ENCODE results near the gene SLC12A8.

SLC12A8 gene

GRCh38 chr3:125045194-125045593 is 167.4 kb downstream of the SLC12A8 start:
- no peak for TF ChIP-seq CTCF (conservative IDR thresholded peaks at IDR 0.05)
- TF ChIP-seq ZFX (IDR thresholded peaks at IDR 0.05) = no peak

GRCh38 chr3:125043599-125044151 is 168.9 kb downstream of the SLC12A8 start:
- no peak for TF ChIP-seq ZFX (IDR thresholded peaks at IDR 0.05)
- TF ChIP-seq CTCF (conservative IDR thresholded peaks at IDR 0.05) = no peak
- H3K27ac ChIP-seq = peak overlapping the region; percentile 1; the same call in 1 of the 2 replicates

More at GRCh38 chr3:125045194-125045593, 167.4 kb downstream of the SLC12A8 start:
- H3K27ac ChIP-seq = no peak overlapping the region

GRCh38 chr3:125042725-125043406 is 169.7 kb downstream of the SLC12A8 start:
- H3K27ac ChIP-seq = no peak overlapping the region
- TF ChIP-seq ZFX (IDR thresholded peaks at IDR 0.05) (no peak), CTCF (conservative IDR thresholded peaks at IDR 0.05) (no peak)

GRCh38 chr3:125039131-125040100 is 173.1 kb downstream of the SLC12A8 start:
- no peak overlapping the region for H3K27ac ChIP-seq
- no peak for TF ChIP-seq ZFX (IDR thresholded peaks at IDR 0.05)
- no peak for TF ChIP-seq CTCF (conservative IDR thresholded peaks at IDR 0.05)

GRCh38 chr3:125037498-125038150 is 174.9 kb downstream of the SLC12A8 start:
- H3K27ac ChIP-seq = no peak overlapping the region
- TF ChIP-seq CTCF (conservative IDR thresholded peaks at IDR 0.05) (no peak), ZFX (IDR thresholded peaks at IDR 0.05) (no peak)

- TF ChIP-seq ZFX (IDR thresholded peaks at IDR 0.05) (no peak), CTCF (conservative IDR thresholded peaks at IDR 0.05) (no peak)
- no peak overlapping the region for H3K27ac ChIP-seq
These were observed 177.3 kb downstream of the SLC12A8 start for GRCh38 chr3:125035217-125035616.

Data from C4-2B (cell line).